Measurements from ENCODE around the gene SEPTIN8. TPM values are rescaled to one million over a fixed set of nuclear protein-coding genes. Genes with fewer than 3 reads are reported as not detected.

Gene SEPTIN8
- total and polyA plus RNA-seq, 2 of the 13 experiments (the other 11 are each of a cell fraction or from before 2014, with no cell fraction given) = 41.4 to 49.9 TPM

DNA sequence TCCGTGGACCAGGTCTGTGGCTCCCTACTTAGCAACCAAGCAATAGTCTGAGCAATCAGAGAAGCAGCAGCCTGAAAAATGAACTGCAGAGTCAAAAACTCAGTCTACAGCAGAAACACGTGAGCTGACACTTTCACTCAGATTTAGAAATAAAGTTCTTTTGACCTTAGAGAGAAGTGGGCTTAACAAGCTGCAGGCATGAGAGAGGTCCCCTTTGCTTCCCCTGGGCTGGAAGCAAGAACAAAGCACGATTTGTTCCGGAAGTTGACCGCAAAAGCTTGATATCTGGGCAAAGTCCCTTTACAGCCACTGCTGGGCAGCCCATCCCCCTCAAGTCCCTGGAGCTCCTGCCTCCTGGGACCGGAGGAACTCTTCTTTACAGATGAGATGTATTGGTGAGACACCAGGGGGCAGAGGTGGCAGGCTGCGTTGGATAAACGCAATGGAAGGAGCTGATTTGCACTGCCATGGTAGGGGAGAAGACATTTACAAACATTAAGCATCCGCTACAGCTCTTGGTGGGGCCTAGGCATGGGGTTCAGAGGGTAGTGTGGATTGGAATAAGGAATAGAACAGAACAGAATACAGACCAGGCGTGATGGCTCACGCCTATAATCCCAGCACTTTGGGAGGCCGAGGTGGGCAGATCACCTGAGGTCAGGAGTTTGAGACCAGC, 30.3 kb upstream of the SEPTIN8 start (continued):
- TF ChIP-seq HNF4A (CRISPR knock-in tag; IDR thresholded peaks at IDR 0.05) = peak; percentile 99
- TF ChIP-seq BRD4 (CRISPR knock-in tag; IDR thresholded peaks at IDR 0.05) = 0 out of 2 replicates have a peak, but pooled peaks have one; percentile 20
- TF ChIP-seq HHEX (CRISPR knock-in tag; IDR thresholded peaks at IDR 0.05) = peak; percentile 55; the same call in 1 of the 2 replicates
- peak; percentile 61; the same call in 1 of the 3 replicates for TF ChIP-seq MXI1 (IDR thresholded peaks at IDR 0.05; ENCODE audit: borderline replicate concordance, low read depth, low read length)
- no peak for TF ChIP-seq ZNF879 (CRISPR knock-in tag; IDR thresholded peaks at IDR 0.05)
- TF ChIP-seq ZNF292 (CRISPR knock-in tag; IDR thresholded peaks at IDR 0.05; ENCODE audit: borderline replicate concordance, low read depth) = peak; percentile 91; the same call in 1 of the 2 replicates
- 0 out of 2 replicates have a peak, but pooled peaks have one; percentile 79 for TF ChIP-seq ZNF431 (CRISPR knock-in tag; IDR thresholded peaks at IDR 0.05; ENCODE audit: borderline replicate concordance, low read depth)
- no peak; the same call in 1 of the 2 replicates for TF ChIP-seq ZNF460 (CRISPR knock-in tag; IDR thresholded peaks at IDR 0.05; ENCODE audit: borderline replicate concordance)
- TF ChIP-seq, protein P1, sequence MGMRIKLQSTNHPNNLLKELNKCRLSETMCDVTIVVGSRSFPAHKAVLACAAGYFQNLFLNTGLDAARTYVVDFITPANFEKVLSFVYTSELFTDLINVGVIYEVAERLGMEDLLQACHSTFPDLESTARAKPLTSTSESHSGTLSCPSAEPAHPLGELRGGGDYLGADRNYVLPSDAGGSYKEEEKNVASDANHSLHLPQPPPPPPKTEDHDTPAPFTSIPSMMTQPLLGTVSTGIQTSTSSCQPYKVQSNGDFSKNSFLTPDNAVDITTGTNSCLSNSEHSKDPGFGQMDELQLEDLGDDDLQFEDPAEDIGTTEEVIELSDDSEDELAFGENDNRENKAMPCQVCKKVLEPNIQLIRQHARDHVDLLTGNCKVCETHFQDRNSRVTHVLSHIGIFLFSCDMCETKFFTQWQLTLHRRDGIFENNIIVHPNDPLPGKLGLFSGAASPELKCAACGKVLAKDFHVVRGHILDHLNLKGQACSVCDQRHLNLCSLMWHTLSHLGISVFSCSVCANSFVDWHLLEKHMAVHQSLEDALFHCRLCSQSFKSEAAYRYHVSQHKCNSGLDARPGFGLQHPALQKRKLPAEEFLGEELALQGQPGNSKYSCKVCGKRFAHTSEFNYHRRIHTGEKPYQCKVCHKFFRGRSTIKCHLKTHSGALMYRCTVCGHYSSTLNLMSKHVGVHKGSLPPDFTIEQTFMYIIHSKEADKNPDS (CRISPR knock-in tag; IDR thresholded peaks at IDR 0.05) = 0 out of 2 replicates have a peak, but pooled peaks have one; percentile 67
- TF ChIP-seq ZBTB7B (CRISPR knock-in tag; IDR thresholded peaks at IDR 0.05) = peak; percentile 89; the same call in 1 of the 2 replicates
- peak; percentile 64; the same call in 1 of the 2 replicates for TF ChIP-seq ZBTB43 (CRISPR knock-in tag; conservative IDR thresholded peaks at IDR 0.05)
- no peak; the same call in 1 of the 2 replicates for TF ChIP-seq MEF2D (CRISPR knock-in tag; IDR thresholded peaks at IDR 0.05)
- peak; percentile 82; the same call in 1 of the 2 replicates for TF ChIP-seq GLI4 (CRISPR knock-in tag; IDR thresholded peaks at IDR 0.05; ENCODE audit: borderline replicate concordance)
- no peak for TF ChIP-seq CENPT (CRISPR knock-in tag; IDR thresholded peaks at IDR 0.05; ENCODE audit: low read depth)
- 0 out of 2 replicates have a peak, but pooled peaks have one; percentile 33 for TF ChIP-seq ZNF317 (CRISPR knock-in tag; IDR thresholded peaks at IDR 0.05)
- TF ChIP-seq CHD2 (IDR thresholded peaks at IDR 0.05; ENCODE audit: low read depth, low read length) = peak; percentile 77
- TF ChIP-seq, protein P2, sequence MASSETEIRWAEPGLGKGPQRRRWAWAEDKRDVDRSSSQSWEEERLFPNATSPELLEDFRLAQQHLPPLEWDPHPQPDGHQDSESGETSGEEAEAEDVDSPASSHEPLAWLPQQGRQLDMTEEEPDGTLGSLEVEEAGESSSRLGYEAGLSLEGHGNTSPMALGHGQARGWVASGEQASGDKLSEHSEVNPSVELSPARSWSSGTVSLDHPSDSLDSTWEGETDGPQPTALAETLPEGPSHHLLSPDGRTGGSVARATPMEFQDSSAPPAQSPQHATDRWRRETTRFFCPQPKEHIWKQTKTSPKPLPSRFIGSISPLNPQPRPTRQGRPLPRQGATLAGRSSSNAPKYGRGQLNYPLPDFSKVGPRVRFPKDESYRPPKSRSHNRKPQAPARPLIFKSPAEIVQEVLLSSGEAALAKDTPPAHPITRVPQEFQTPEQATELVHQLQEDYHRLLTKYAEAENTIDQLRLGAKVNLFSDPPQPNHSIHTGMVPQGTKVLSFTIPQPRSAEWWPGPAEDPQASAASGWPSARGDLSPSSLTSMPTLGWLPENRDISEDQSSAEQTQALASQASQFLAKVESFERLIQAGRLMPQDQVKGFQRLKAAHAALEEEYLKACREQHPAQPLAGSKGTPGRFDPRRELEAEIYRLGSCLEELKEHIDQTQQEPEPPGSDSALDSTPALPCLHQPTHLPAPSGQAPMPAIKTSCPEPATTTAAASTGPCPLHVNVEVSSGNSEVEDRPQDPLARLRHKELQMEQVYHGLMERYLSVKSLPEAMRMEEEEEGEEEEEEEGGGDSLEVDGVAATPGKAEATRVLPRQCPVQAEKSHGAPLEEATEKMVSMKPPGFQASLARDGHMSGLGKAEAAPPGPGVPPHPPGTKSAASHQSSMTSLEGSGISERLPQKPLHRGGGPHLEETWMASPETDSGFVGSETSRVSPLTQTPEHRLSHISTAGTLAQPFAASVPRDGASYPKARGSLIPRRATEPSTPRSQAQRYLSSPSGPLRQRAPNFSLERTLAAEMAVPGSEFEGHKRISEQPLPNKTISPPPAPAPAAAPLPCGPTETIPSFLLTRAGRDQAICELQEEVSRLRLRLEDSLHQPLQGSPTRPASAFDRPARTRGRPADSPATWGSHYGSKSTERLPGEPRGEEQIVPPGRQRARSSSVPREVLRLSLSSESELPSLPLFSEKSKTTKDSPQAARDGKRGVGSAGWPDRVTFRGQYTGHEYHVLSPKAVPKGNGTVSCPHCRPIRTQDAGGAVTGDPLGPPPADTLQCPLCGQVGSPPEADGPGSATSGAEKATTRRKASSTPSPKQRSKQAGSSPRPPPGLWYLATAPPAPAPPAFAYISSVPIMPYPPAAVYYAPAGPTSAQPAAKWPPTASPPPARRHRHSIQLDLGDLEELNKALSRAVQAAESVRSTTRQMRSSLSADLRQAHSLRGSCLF (CRISPR knock-in tag; IDR thresholded peaks at IDR 0.05; ENCODE audit: borderline replicate concordance) = no peak

Data from HepG2 (cell line).